HG03196 (cell line): ENCODE measurements around the gene ZNF367.
"Not testable (repeated sequence)": the region's sequence is repeated elsewhere in the genome, so short reads cannot be mapped to it uniquely, and the experiment has no call there.

Experiments used
- ATAC-seq: cut with Tn5 transposase; IDR thresholded peaks from one replicate; pipeline ENCODE4 v1.9.1; 2021; ENCODE audit not compliant: unreplicated experiment

Gene ZNF367

GRCh38 chr9:96400132-96400910 lies 17.8 kb downstream of the ZNF367 start:
- ATAC-seq = no peak

DNA sequence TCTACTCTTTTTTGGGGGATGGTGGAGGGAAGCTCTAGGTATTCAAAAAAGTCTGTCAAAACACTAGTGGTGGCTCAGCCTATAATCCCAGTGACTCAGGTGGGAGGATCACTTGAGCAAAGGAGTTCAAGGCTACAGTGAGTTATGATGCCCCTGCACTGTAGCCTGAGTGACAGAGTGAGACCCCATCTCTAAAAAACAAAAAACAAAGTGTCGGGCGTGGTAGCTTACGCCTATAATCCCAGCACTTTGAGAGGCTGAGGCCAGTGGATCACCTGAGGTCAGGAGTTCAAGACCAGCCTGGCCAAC lies 18.9 kb downstream of the ZNF367 start:
- ATAC-seq = no peak

GRCh38 chr9:96398582-96399324 lies 19.4 kb downstream of the ZNF367 start:
- ATAC-seq = no peak

- ATAC-seq = no peak
These were observed 22.2 kb downstream of the ZNF367 start for GRCh38 chr9:96395964-96396363.

DNA sequence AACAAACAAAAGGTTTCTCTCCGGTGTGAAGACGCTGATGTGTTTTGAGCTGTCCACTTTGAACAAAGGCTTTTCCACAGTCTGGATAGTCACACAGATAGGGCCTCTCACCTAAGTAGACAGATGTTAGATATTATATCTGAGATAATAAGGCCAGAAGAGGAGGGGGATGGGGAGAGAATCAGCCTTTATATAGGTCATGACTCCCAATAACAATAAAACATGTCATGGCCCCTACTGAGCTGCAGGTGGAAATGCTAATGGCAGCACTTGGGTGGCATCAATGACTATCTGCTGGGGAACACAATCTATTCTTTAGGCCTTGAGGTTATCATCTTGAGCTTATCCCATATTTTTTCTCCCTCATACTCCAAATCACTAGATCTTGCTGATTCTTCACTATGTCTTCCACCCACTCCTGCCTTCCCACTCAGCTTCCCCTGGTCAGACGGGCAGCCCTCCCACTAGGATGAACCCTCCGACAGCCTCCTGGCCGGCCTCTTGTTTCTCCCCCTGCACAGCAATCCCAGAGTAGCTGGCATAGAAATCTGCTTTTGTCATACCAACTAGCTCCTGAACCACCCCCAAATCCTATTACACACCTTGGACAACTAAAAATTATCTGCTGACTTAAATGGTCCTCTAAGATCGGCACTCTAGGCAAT lies 23.2 kb downstream of the ZNF367 start:
- no peak for ATAC-seq

GRCh38 chr9:96392263-96392662 lies 25.9 kb downstream of the ZNF367 start:
- no peak for ATAC-seq

- ATAC-seq = no peak
These were observed 27.0 kb downstream of the ZNF367 start for GRCh38 chr9:96391021-96391765.

- ATAC-seq = no peak
These were observed 30.0 kb downstream of the ZNF367 start for GRCh38 chr9:96388144-96388543.

GRCh38 chr9:96386157-96386556 lies 32.0 kb downstream of the ZNF367 start:
- no peak for ATAC-seq

DNA sequence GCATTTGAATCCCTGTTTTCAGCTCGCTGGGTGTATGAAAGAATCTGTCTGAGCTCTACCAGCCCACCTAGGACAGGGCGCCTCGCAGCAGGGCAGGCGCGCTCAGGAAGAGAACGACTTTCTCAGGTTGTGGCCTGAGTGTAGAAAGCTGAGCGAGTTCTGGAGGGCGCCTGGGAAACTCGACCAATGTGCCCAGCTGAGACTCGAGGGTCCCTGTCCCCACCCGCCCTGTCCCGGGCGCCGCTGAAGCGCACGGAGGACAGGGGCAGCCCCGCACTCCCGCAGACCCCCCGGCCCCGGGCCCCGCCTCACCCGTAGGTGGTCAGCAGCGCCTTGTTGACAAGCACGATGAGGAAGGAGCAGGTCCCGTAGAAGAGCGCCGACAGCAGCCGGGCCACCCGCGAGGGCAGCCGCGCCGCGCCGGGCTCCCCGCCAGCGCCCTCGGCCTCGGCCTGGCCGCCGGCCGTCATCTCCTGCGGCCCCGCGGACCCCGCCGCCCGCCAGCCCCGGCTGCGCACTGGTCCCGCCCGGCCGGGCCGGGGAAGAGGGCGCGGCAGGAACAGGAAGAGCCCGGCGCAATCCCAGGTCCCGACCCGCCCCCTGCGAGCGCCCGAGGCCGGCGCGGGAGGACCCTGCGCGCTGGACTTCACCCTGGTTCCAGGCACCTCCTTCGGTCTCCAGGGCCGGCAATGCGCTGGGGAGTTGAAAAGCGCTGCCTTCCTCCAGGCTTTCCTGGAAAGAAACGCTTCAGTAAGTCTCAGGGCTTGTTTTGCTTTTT lies 34.8 kb downstream of the ZNF367 start, which contains the start of gene SLC35D2:
Gene SLC35D2, minus strand, starts transcription at position 547 of the 778 bp plus-strand sequence. Its CDS starts 77 bp downstream, at position 470.
- ATAC-seq = no peak

DNA sequence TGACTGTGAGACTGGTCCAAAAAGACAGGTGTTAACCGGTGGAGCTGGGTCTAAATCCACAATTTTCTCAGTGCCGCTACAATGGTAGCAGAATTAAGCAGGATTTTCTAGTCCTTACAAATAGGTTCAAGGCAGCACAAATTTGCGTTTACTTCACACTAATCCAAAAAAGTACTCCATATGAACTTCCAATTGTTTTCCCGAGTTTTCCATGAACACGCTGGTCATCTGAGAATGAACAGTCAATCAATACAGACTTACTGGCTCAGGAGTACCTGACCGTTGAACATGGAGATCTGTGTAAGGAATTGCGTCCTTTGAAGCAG lies 35.4 kb downstream of the ZNF367 start:
- ATAC-seq = no peak

- ATAC-seq = no peak
These were observed 36.0 kb downstream of the ZNF367 start for GRCh38 chr9:96382175-96382574.

DNA sequence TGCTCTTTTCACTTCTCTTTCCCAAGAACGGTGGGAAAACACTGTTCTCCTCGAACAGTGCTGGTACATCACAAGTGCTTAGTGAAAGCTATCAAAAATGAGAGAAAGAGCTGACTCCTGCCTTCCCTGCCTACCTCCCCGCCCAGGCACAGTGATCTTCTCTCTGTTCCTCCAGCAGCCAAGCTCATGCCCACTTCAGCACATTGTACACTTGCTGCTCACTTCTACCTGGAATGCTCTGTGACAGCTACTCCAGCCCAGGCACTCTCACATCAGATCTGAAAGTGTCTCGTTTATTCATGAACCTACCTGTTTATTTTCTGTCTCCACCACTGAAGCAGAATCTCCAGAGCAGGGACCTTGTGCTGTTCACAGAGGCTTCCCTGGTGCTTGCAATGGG lies 36.5 kb downstream of the ZNF367 start:
- ATAC-seq = no peak

DNA sequence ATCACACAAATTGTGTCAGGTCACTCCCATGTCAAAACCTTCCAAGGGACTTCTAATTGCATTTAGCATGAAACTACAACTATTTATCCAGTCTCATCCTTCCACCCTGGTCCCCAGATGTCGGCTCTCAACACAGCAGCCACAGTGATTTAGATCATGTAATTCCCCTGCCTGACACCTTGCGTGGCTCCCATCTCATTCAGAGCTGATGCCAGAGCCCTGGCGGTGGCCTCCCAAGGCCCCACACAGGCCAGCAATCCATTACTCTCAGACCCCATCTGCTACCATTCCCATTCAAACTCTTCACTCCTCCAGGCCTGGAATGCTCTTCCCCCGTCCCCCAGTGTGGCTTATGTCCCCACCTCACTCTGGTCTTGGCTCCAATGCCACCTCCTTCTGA lies 37.0 kb downstream of the ZNF367 start:
- ATAC-seq = no peak

GRCh38 chr9:96379461-96379860 lies 38.7 kb downstream of the ZNF367 start:
- no peak for ATAC-seq

- no peak for ATAC-seq
These were observed 40.0 kb downstream of the ZNF367 start for GRCh38 chr9:96378187-96378586.

- ATAC-seq = no peak
These were observed 41.0 kb downstream of the ZNF367 start for GRCh38 chr9:96376891-96377874.

DNA sequence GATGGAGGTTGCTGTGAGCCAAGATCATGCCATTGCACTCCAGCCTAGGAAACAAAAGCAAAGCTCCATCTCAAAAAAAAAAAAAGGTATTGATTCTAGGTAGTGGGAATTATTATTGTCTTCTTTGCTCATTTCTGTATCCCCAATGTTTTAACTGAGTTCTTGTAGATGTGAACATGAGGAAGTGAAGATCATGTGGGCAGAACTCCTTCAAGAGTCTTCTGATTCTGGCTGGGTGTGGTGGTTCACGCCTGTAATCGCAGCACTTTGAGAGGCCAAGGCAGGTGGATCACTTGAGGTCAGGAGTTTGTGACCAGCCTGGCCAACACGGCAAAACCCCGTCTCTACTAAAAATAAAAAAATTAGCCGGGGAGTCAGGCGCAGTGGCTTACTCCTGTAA lies 42.7 kb downstream of the ZNF367 start:
- not testable (repeated sequence) for ATAC-seq

GRCh38 chr9:96367943-96368342 lies 50.2 kb downstream of the ZNF367 start:
- no peak for ATAC-seq
